ENCODE data around the gene TMEM184B. TPM values are rescaled to one million over a fixed set of nuclear protein-coding genes. Genes with fewer than 3 reads are reported as not detected.

The TMEM184B gene
- total RNA-seq, 1 experiment from 2014 or later: 44.5 TPM

GRCh38 chr22:38257181-38257580 lies 15.6 kb downstream of the TMEM184B start:
- H3K27me3 ChIP-seq (ENCODE audit: control insufficient read depth, insufficient read depth, low read length): no peaks in the 10 kb centered on the region
- H3K36me3 ChIP-seq (replicated peaks; ENCODE audit: control insufficient read depth, insufficient read depth, low read length): no peaks in the 10 kb centered on the region
- no peak overlapping the region for H3K4me3 ChIP-seq (ENCODE audit: insufficient read depth, low read depth, low read length)
- DNase-seq: no peak

DNA sequence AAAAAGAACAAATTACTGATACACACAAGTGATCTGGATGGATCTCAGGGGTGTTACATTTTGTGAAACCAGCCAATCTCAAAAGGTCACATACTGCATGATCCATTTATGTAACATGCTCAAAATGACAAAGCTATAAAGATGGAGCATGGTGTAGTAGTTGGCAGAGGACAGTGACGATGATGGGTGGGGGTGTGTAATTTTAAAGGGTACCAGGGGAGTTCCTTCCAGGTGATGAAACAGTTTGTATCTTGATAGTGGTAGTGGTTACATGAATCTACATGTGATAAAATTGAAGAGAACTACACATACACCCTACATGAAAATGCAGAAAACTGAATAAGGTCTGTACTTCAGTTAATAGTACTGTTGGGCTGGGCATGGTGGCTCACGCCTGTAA lies 17.1 kb downstream of the TMEM184B start:
- no peaks in the 10 kb centered on the region for H3K36me3 ChIP-seq (replicated peaks; ENCODE audit: control insufficient read depth, insufficient read depth, low read length)
- DNase-seq: no peak
- no peaks in the 10 kb centered on the region for H3K27me3 ChIP-seq (ENCODE audit: control insufficient read depth, insufficient read depth, low read length)
- no peak overlapping the region for H3K4me3 ChIP-seq (ENCODE audit: insufficient read depth, low read depth, low read length)

- H3K4me3 ChIP-seq (ENCODE audit: insufficient read depth, low read depth, low read length): no peak overlapping the region
- H3K36me3 ChIP-seq (replicated peaks; ENCODE audit: control insufficient read depth, insufficient read depth, low read length): peaks cover 7% of the 10 kb centered on the region
- H3K27me3 ChIP-seq (ENCODE audit: control insufficient read depth, insufficient read depth, low read length): no peaks in the 10 kb centered on the region
- no peak for DNase-seq
Observed at GRCh38 chr22:38251341-38251692, 21.5 kb downstream of the TMEM184B start.

- no peak for DNase-seq
- peaks cover 10% of the 10 kb centered on the region for H3K36me3 ChIP-seq (replicated peaks; ENCODE audit: control insufficient read depth, insufficient read depth, low read length)
- no peaks in the 10 kb centered on the region for H3K27me3 ChIP-seq (ENCODE audit: control insufficient read depth, insufficient read depth, low read length)
Observed at GRCh38 chr22:38250643-38251340, 22.0 kb downstream of the TMEM184B start.

DNA sequence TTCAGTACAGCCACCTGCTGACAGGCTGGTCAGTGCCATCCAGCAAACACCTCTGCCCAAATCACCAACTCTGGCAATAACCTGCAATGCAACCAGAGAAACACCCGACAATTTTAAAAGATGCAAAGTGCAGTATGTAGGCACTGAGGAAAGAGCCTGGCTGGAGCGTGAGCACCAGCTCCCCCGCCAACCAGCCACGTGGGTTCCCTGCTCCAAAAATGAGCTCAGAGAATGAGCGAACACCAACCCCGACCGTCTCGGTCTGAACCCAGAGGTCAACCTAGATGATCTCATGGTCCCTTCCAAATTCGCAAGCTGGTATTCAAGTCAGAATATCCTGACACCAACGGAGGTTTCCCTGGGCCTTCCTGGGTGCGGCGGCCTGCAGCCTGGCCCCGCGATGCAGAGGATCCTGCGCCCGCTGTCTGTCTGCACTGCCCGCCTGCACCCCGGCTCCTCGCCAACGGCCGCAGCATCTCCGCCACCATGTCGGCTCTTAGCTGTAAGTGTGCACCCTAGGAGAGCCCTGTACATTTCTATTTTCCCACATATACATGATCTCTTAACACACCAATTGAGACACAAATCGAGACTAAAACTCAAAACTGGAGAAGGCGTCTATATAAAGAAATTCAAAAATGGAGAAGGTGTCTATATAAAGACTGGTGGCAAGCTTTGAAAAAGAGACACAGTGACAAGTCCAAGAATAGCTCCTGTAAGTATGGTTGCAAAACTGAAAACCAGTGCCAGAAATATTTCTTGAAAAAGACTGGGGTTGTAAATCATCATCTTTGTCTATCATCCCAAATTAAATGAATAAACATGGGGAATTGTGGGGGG lies 22.8 kb downstream of the TMEM184B start:
- no peak for DNase-seq
- no peak overlapping the region for H3K4me3 ChIP-seq (ENCODE audit: insufficient read depth, low read depth, low read length)
- no peaks in the 10 kb centered on the region for H3K27me3 ChIP-seq (ENCODE audit: control insufficient read depth, insufficient read depth, low read length)
- H3K36me3 ChIP-seq (replicated peaks; ENCODE audit: control insufficient read depth, insufficient read depth, low read length): peaks cover 10% of the 10 kb centered on the region

More at GRCh38 chr22:38250643-38251340, 22.0 kb downstream of the TMEM184B start:
- H3K4me3 ChIP-seq (ENCODE audit: insufficient read depth, low read depth, low read length): no peak overlapping the region

GRCh38 chr22:38249301-38249700 lies 23.5 kb downstream of the TMEM184B start:
- Histone ChIP-seq H3K4me3 (ENCODE audit: insufficient read depth, low read depth, low read length) (no peak overlapping the region), H3K36me3 (replicated peaks; ENCODE audit: control insufficient read depth, insufficient read depth, low read length) (peaks cover 12% of the 10 kb centered on the region), H3K27me3 (ENCODE audit: control insufficient read depth, insufficient read depth, low read length) (no peaks in the 10 kb centered on the region)
- DNase-seq: no peak

DNA sequence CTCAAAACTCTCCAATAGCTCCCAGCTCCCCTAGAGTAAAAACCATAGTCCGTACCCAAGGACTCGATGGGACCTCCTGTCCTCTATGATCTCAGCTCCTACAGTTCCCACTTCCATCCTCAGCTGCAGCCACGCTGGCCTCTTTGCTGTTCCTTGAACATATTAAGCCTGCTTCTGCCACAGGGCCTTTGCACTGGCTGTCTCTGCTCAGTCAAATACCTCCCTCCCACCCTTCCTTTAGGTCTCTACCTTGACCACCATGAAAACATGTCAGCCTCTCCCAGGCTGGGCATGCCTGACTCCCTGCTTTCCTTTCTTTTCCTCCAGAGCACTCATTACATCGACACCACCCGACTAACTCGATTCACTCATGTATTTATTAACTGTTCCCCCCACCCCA lies 24.5 kb downstream of the TMEM184B start:
- no peak for DNase-seq
- Histone ChIP-seq H3K27me3 (ENCODE audit: control insufficient read depth, insufficient read depth, low read length) (no peaks in the 10 kb centered on the region), H3K36me3 (replicated peaks; ENCODE audit: control insufficient read depth, insufficient read depth, low read length) (peaks cover 15% of the 10 kb centered on the region), H3K4me3 (ENCODE audit: insufficient read depth, low read depth, low read length) (no peak overlapping the region)

GRCh38 chr22:38247713-38248112 lies 25.1 kb downstream of the TMEM184B start:
- Histone ChIP-seq H3K27me3 (ENCODE audit: control insufficient read depth, insufficient read depth, low read length) (no peaks in the 10 kb centered on the region), H3K36me3 (replicated peaks; ENCODE audit: control insufficient read depth, insufficient read depth, low read length) (peaks cover 15% of the 10 kb centered on the region)
- DNase-seq: no peak

DNA sequence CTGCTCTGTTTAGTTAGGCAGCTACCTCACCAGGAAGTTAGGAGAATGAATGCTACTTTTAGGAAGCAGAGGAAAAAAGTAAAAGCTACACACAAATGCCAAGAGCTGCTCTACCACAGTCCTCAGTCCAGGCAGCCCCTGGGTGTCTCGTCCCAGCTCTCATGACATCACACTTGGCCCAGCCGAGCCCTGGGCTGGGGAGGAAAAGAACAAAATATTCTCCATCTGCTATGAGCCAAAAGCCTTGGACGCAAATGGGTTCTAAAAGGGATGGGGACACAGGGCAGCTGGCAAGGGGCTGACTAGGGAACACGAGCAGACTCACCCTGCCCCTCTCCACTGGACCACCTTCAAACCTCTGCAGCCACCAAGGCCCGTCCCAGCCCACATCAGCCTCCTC lies 26.1 kb downstream of the TMEM184B start:
- Histone ChIP-seq H3K36me3 (replicated peaks; ENCODE audit: control insufficient read depth, insufficient read depth, low read length) (peaks cover 15% of the 10 kb centered on the region), H3K27me3 (ENCODE audit: control insufficient read depth, insufficient read depth, low read length) (no peaks in the 10 kb centered on the region), H3K4me3 (ENCODE audit: insufficient read depth, low read depth, low read length) (no peak overlapping the region)
- no peak for DNase-seq

More at GRCh38 chr22:38247713-38248112, 25.1 kb downstream of the TMEM184B start:
- H3K4me3 ChIP-seq (ENCODE audit: insufficient read depth, low read depth, low read length): no peak overlapping the region

- no peaks in the 10 kb centered on the region for H3K27me3 ChIP-seq (ENCODE audit: control insufficient read depth, insufficient read depth, low read length)
- H3K4me3 ChIP-seq (ENCODE audit: insufficient read depth, low read depth, low read length): no peak overlapping the region
- peaks cover 15% of the 10 kb centered on the region for H3K36me3 ChIP-seq (replicated peaks; ENCODE audit: control insufficient read depth, insufficient read depth, low read length)
- DNase-seq: no peak
Observed at GRCh38 chr22:38246046-38246658, 26.7 kb downstream of the TMEM184B start.

GRCh38 chr22:38244106-38244505 lies 28.7 kb downstream of the TMEM184B start:
- Histone ChIP-seq H3K36me3 (replicated peaks; ENCODE audit: control insufficient read depth, insufficient read depth, low read length) (peaks cover 15% of the 10 kb centered on the region), H3K4me3 (ENCODE audit: insufficient read depth, low read depth, low read length) (no peak overlapping the region), H3K27me3 (ENCODE audit: control insufficient read depth, insufficient read depth, low read length) (no peaks in the 10 kb centered on the region)
- DNase-seq: no peak

GRCh38 chr22:38243007-38243765 lies 29.6 kb downstream of the TMEM184B start:
- no peaks in the 10 kb centered on the region for H3K27me3 ChIP-seq (ENCODE audit: control insufficient read depth, insufficient read depth, low read length)
- H3K4me3 ChIP-seq (ENCODE audit: insufficient read depth, low read depth, low read length): no peak overlapping the region
- peaks cover 15% of the 10 kb centered on the region for H3K36me3 ChIP-seq (replicated peaks; ENCODE audit: control insufficient read depth, insufficient read depth, low read length)
- peak; percentile 72 for DNase-seq

- H3K36me3 ChIP-seq (replicated peaks; ENCODE audit: control insufficient read depth, insufficient read depth, low read length): peaks cover 7% of the 10 kb centered on the region
- no peak overlapping the region for H3K4me3 ChIP-seq (ENCODE audit: insufficient read depth, low read depth, low read length)
- peak; percentile 91 for DNase-seq
- H3K27me3 ChIP-seq (ENCODE audit: control insufficient read depth, insufficient read depth, low read length): no peaks in the 10 kb centered on the region
Observed at GRCh38 chr22:38240734-38241252, 32.0 kb downstream of the TMEM184B start.

GRCh38 chr22:38239101-38239761 lies 33.6 kb downstream of the TMEM184B start:
- H3K27me3 ChIP-seq (ENCODE audit: control insufficient read depth, insufficient read depth, low read length): no peaks in the 10 kb centered on the region
- DNase-seq: no peak
- H3K36me3 ChIP-seq (replicated peaks; ENCODE audit: control insufficient read depth, insufficient read depth, low read length): peaks cover 14% of the 10 kb centered on the region
- no peak overlapping the region for H3K4me3 ChIP-seq (ENCODE audit: insufficient read depth, low read depth, low read length)
